K562 (cell line): ENCODE results near the gene CPA4. TPM values are rescaled to one million over a fixed set of nuclear protein-coding genes. Genes with fewer than 3 reads are reported as not detected.

ENCODE experiments used
- ATAC-seq: fragments of 200-7000 bp; cut with Tn5 transposase; 3 replicates; pipeline ENCODE4 v1.9.1; 2020; ENCODE audit warnings: moderate library complexity
- BruUV-seq: library from RNA; stranded (reverse); fragments of 400-500 nt; replicated peaks from 2 replicates; lab custom pipeline; 2021; lab: Mats Ljungman, UMichigan
- CTCF ChIA-PET: fragments of 300-600 bp; formaldehyde crosslinking; extraction: SDS; loops from one replicate; lab custom pipeline; 2021; ENCODE audit warnings: low intra/inter-chr PET ratio; lab: Yijun Ruan, JAX
- POLR2A ChIA-PET: fragments of 300-600, 350-650 bp; sonication (Branson Sonifier 250); formaldehyde crosslinking; extraction: SDS; loops from one replicate; lab custom pipeline; 2021; ENCODE audit warnings: antibody characterized with exemption, inconsistent platforms; lab: Yijun Ruan, JAX
- DNase-seq, 4 experiments: peaks; one replicate each; pipeline versions ENCODE4 v3.0.0 to v3.0.0-alpha.2; 2011 to 2018; ENCODE audit warnings: low spot score in 3 of 4, mixed read lengths in 3 of 4; ENCODE audit errors: extremely low read depth in 1 of 4
- FAIRE-seq: peaks from 2 replicates; lab custom pipeline; 2011; peaks lifted over from hg19 to GRCh38; lab: Jason Lieb, UNC
- H2AFZ ChIP-seq: 2 replicates; pipeline ENCODE4 v1.6.0; 2011; ENCODE audit warnings: low read depth, low read length, control low read depth, inconsistent platforms
- H3K27ac ChIP-seq: fragments of 200-600 bp; 3 replicates; pipeline ENCODE4 v1.8.0; 2011; ENCODE audit warnings: low read depth, mild to moderate bottlenecking, control low read depth, inconsistent platforms, low read length, moderate library complexity, mixed read lengths; ENCODE audit errors: extremely low read depth
- H3K27me3 ChIP-seq, 2 experiments: fragments of 300-600 bp in 1 of 2; 2 replicates in 1 of 2; 3 replicates in 1 of 2; pipeline versions ENCODE4 v1.6.0 to v1.8.0; 2011; ENCODE audit warnings: inconsistent platforms in 2 of 2, low read length in 2 of 2, mild to moderate bottlenecking in 1 of 2, mixed read lengths in 1 of 2, moderate library complexity in 1 of 2; ENCODE audit not compliant: control insufficient read depth in 2 of 2, insufficient read depth in 2 of 2
- H3K36me3 ChIP-seq: fragments of 300-600 bp; 3 replicates; pipeline ENCODE4 v1.8.0; 2011; ENCODE audit warnings: mild to moderate bottlenecking, low read length, inconsistent platforms; ENCODE audit not compliant: control insufficient read depth, insufficient read depth
- H3K4me1 ChIP-seq, 2 experiments: fragments of 200-600 bp in 1 of 2; replicated peaks in 1 of 2; 2 replicates in 1 of 2; 3 replicates in 1 of 2; pipeline versions ENCODE4 v1.5.1 to v1.8.0; 2011; ENCODE audit warnings: inconsistent platforms in 2 of 2, low read length in 2 of 2, mild to moderate bottlenecking in 1 of 2, mixed read lengths in 1 of 2, moderate library complexity in 1 of 2; ENCODE audit not compliant: control insufficient read depth in 2 of 2, insufficient read depth in 2 of 2
- H3K4me2 ChIP-seq: 2 replicates; pipeline ENCODE4 v1.6.1; 2011; ENCODE audit warnings: low read length, control low read depth, inconsistent platforms, mixed read lengths; ENCODE audit not compliant: insufficient read depth
- H3K4me3 ChIP-seq: fragments of 200-600 bp; sonication (generic), shearing (Covaris generic); 2 replicates; pipeline ENCODE4 v1.5.1; 2016; ENCODE audit warnings: control low read depth, inconsistent platforms
- H3K79me2 ChIP-seq: fragments of 200-600 bp; 3 replicates; pipeline ENCODE4 v1.8.0; 2011; ENCODE audit warnings: low read length, inconsistent platforms; ENCODE audit not compliant: control insufficient read depth, insufficient read depth
- H3K9ac ChIP-seq, 2 experiments: 2 replicates each; pipeline versions ENCODE4 v1.6.0 to v1.6.1; 2011; ENCODE audit warnings: low read depth in 2 of 2, low read length in 2 of 2, control low read depth in 1 of 2, inconsistent platforms in 1 of 2, mild to moderate bottlenecking in 1 of 2, mixed read lengths in 1 of 2; ENCODE audit not compliant: insufficient read depth in 1 of 2
- H3K9me1 ChIP-seq: one replicate; pipeline ENCODE4 v1.6.0; 2011; ENCODE audit warnings: inconsistent platforms, mild to moderate bottlenecking, low read length, moderate library complexity; ENCODE audit not compliant: control insufficient read depth, insufficient read depth
- H3K9me3 ChIP-seq: replicated peaks from 2 replicates; pipeline ENCODE4 v1.5.1; 2011; ENCODE audit warnings: low read depth, low read length, inconsistent platforms; ENCODE audit not compliant: control insufficient read depth, insufficient read depth
- H4K20me1 ChIP-seq: replicated peaks from 2 replicates; pipeline ENCODE4 v1.6.1; 2011; ENCODE audit warnings: low read length, inconsistent platforms, mixed read lengths; ENCODE audit not compliant: control insufficient read depth, insufficient read depth
- CBX3 ChIP-seq, 2 experiments: IDR thresholded peaks; 1 replicate in 1 of 2; 2 replicates in 1 of 2; pipeline ENCODE4 v1.6.1; 2012; ENCODE audit warnings: inconsistent platforms in 2 of 2, low read length in 2 of 2, borderline replicate concordance in 1 of 2, control low read depth in 1 of 2
- FOSL1 ChIP-seq: fragments of 200-800 bp; sonication (Bioruptor generic); conservative IDR thresholded peaks from 2 replicates; pipeline ENCODE4 v1.6.1; 2016; ENCODE audit warnings: missing genetic modification characterization, missing compliant biosample characterization
- TCFL5 ChIP-seq: fragments of 250-450 bp; sonication (Bioruptor Pico); conservative IDR thresholded peaks from 2 replicates; pipeline ENCODE4 v1.6.1; 2021; ENCODE audit warnings: mild to moderate bottlenecking, moderate library complexity, matching md5 sums
- TRIM24 ChIP-seq, 2 experiments: fragments of 450-650 bp; IDR thresholded peaks; 2 replicates each; pipeline ENCODE4 v1.6.1; 2016
- TRIM28 ChIP-seq: fragments of 450-650 bp; IDR thresholded peaks from 2 replicates; pipeline ENCODE4 v1.6.1; 2017
- ZBTB17 ChIP-seq: fragments of 450-650 bp; formaldehyde crosslinking; IDR thresholded peaks from 2 replicates; pipeline ENCODE4 v1.4.0; 2020; ENCODE audit warnings: mild to moderate bottlenecking
- ZFP36 ChIP-seq: fragments of 150-350 bp; IDR thresholded peaks from 2 replicates; pipeline ENCODE4 v1.6.1; 2018; ENCODE audit warnings: low read length, low read depth; ENCODE audit not compliant: partially characterized antibody
- ZNF316 ChIP-seq: fragments of 450-650 bp; IDR thresholded peaks from 2 replicates; pipeline ENCODE4 v1.6.1; 2016
- ZNF75A ChIP-seq: fragments of 450-650 bp; formaldehyde crosslinking; IDR thresholded peaks from 2 replicates; pipeline ENCODE4 v1.4.0; 2020; ENCODE audit warnings: mild to moderate bottlenecking
- WGBS: fragments of 100-300 bp; shearing (Covaris generic); methylation state at CpG from one replicate; pipeline ENCODE4 v1.1.6; 2016; ENCODE audit warnings: low coverage, mixed read lengths; ENCODE audit not compliant: insufficient coverage; ENCODE audit errors: missing lambda C conversion rate; 5-methylcytosine and 5-hydroxymethylcytosine counted together
- in situ Hi-C: fragments of 300-500 bp; cut with MboI; formaldehyde crosslinking; loops from 4 replicates; pipeline ENCODE4 v1.15.0; 2018; ENCODE audit warnings: inconsistent platforms, mixed read lengths
- intact Hi-C: fragments of 100-400 bp; cut with micrococcal nuclease; formaldehyde crosslinking; loops from 2 replicates; pipeline ENCODE4 v1.14.2; 2022
- polyA plus RNA-seq, 8 experiments: library from polyadenylated mRNA; depleted of rRNA in 4 of 8; stranded (reverse) in 5 of 8; unstranded in 3 of 8; fragments of >200 nt; fragmentation: Nextera tagmentation in 2 of 8; fragmentation: Illumina TruSeq in 1 of 8; extraction: Ambion mirVana in 2 of 8; extraction: Trizol in 1 of 8; gene quantifications; 2 replicates each; pipeline versions ENCODE4 v1.2.1 to v1.2.3, GENCODE V29; 2011 to 2014; ENCODE audit warnings: inconsistent platforms in 1 of 8, missing spikeins in 1 of 8
- total RNA-seq, 7 experiments: library from RNA; depleted of rRNA in 6 of 7; stranded (reverse); fragments of >200 nt in 6 of 7; fragmentation: Illumina TruSeq in 2 of 7; extraction: Trizol in 2 of 7; gene quantifications; 2 replicates each; pipeline versions ENCODE4 v1.2.1 to v1.2.3, GENCODE V29; 2011 to 2021; ENCODE audit warnings: low replicate concordance in 1 of 7

Gene CPA4
- total and polyA plus RNA-seq, 9 of the 15 experiments (the other 6 are each of a cell fraction or from before 2014, with no cell fraction given): not detected

DNA sequence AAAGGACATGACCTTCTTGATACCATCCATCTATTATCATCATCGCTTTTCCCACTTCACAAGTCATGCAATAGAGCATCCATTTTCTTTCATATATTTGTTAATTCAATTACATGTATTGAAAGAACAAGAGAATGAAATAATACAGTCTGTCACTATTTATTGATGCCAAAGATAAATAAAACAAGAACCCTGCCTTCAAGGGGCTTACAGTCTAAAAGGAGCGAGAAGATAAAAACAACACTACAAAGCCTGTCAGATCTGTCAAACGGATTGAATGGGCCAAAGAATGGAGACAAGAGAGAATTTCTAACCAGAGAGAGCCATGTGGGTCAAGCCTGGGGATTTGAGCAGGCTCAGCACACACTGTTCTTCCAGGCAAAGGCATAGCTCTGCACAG lies 67.6 kb downstream of the CPA4 start:
- Histone ChIP-seq H3K9me3 (peaks cover 5% of the 10 kb centered on the region; the same call in 1 of the 2 replicates), H4K20me1 (no peaks in the 10 kb centered on the region), H2AFZ (no peak overlapping the region), H3K79me2 (no peaks in the 10 kb centered on the region), H3K4me1 (no peaks in the 10 kb centered on the region; a peak in 1 of 5 replicates), H3K4me3 (no peak overlapping the region), H3K27me3 (peaks cover 15 to 50% of the 10 kb centered on the region in 2 experiments), H3K9ac (no peak overlapping the region), H3K9me1 (no peaks in the 10 kb centered on the region), H3K27ac (no peak overlapping the region), H3K36me3 (no peaks in the 10 kb centered on the region), H3K4me2 (no peak overlapping the region)
- 4% methylated on average over 3 of the region's 3 CpGs for WGBS
- no peak for ATAC-seq
- in situ Hi-C loops (no loop called here), intact Hi-C loops (loop anchor here (10.0 kb wide), 1 partner anchor 286 kb away; the partner anchor contains the start of gene KLHDC10)
- POLR2A ChIA-PET: no interaction called here
- no TSS peak for BruUV-seq
- no peak for DNase-seq
- CTCF ChIA-PET: no interaction called here
- TF ChIP-seq TRIM28 (peak; percentile 34; the same call in 1 of the 2 replicates), CBX3 (IDR thresholded peaks at IDR 0.05; ENCODE audit: borderline replicate concordance in 1 of 2, low read length in 2 of 2) (peak in 1 of 2 experiments; percentile 55; a peak in 2 of 3 replicates), ZBTB17 (CRISPR knock-in tag) (no peak), FOSL1 (tag) (no peak), ZNF316 (peak; percentile 68), ZFP36 (no peak), TCFL5 (CRISPR knock-in tag) (no peak), TRIM24 (IDR thresholded peaks at IDR 0.05) (peak; percentile 12 to 40; a peak in 1 of 4 replicates), ZNF75A (CRISPR knock-in tag) (peak; percentile 14; the same call in 1 of the 2 replicates)
- no peak for FAIRE-seq
